ENCODE measurements around the gene SERGEF.

DNA sequence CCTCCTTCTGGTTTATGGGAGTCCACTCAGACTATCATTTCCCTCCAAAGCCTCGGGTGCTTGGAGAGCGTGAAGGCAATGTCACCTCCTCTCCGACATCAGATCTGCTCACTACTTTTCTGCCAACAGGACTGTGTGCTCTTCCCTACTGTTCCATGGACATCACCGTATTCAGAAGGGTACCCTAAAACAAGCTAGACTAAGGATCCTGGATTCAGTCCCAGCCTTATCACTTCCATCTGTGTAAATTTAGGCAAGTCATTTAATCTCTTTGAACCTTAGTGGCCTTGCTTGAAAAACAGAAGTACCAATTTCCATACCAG lies 200.0 kb downstream of the SERGEF start:
- TF ChIP-seq CTCF (conservative IDR thresholded peaks at IDR 0.05 in 1 of 2, IDR thresholded peaks at IDR 0.05 in 1 of 2; ENCODE audit: extremely low read depth in 1 of 2, insufficient read depth in 1 of 2, low read depth in 1 of 2, low read length in 2 of 2) (no peak), EZH2 (IDR thresholded peaks at IDR 0.05; ENCODE audit: borderline replicate concordance, low read length) (no peak)

All from mammary epithelial cell (primary cell).